ENCODE measurements around the gene BMAL1.

BMAL1 gene

GRCh38 chr11:13343067-13343466 is 65.5 kb downstream of the BMAL1 start:
- DNase-seq, result no peak
- H3K27me3 ChIP-seq, result no peaks in the 10 kb centered on the region
- H3K4me3 ChIP-seq (ENCODE audit: low read depth, low read length), result no peak overlapping the region
- no peak for TF ChIP-seq CTCF (IDR thresholded peaks at IDR 0.05; ENCODE audit: low read depth, low read length)
- H3K4me1 ChIP-seq, result no peaks in the 10 kb centered on the region
- H3K9me3 ChIP-seq, result no peaks in the 10 kb centered on the region
- no peaks in the 10 kb centered on the region for H3K36me3 ChIP-seq

- TF ChIP-seq CTCF (IDR thresholded peaks at IDR 0.05; ENCODE audit: low read depth, low read length), result peak; percentile 73
- H3K9me3 ChIP-seq, result no peaks in the 10 kb centered on the region
- H3K27me3 ChIP-seq, result no peaks in the 10 kb centered on the region
- no peak overlapping the region for H3K4me3 ChIP-seq (ENCODE audit: low read depth, low read length)
- H3K4me1 ChIP-seq, result no peaks in the 10 kb centered on the region
- H3K36me3 ChIP-seq, result no peaks in the 10 kb centered on the region
- peak; percentile 59 for DNase-seq
These were observed 66.5 kb downstream of the BMAL1 start for GRCh38 chr11:13343931-13344717.

- H3K4me3 ChIP-seq (ENCODE audit: low read depth, low read length), result no peak overlapping the region
- no peak for TF ChIP-seq CTCF (IDR thresholded peaks at IDR 0.05; ENCODE audit: low read depth, low read length)
- no peak for DNase-seq
- no peaks in the 10 kb centered on the region for H3K27me3 ChIP-seq
- H3K4me1 ChIP-seq, result no peaks in the 10 kb centered on the region
- H3K9me3 ChIP-seq, result no peaks in the 10 kb centered on the region
- no peaks in the 10 kb centered on the region for H3K36me3 ChIP-seq
These were observed 67.2 kb downstream of the BMAL1 start for GRCh38 chr11:13344818-13345217.

- Histone ChIP-seq H3K27me3 (no peaks in the 10 kb centered on the region), H3K36me3 (no peaks in the 10 kb centered on the region), H3K4me3 (ENCODE audit: low read depth, low read length) (no peak overlapping the region), H3K4me1 (no peaks in the 10 kb centered on the region), H3K9me3 (no peaks in the 10 kb centered on the region)
- DNase-seq, result no peak
- TF ChIP-seq CTCF (IDR thresholded peaks at IDR 0.05; ENCODE audit: low read depth, low read length), result no peak
These were observed 68.9 kb downstream of the BMAL1 start for GRCh38 chr11:13346470-13346869.

DNA sequence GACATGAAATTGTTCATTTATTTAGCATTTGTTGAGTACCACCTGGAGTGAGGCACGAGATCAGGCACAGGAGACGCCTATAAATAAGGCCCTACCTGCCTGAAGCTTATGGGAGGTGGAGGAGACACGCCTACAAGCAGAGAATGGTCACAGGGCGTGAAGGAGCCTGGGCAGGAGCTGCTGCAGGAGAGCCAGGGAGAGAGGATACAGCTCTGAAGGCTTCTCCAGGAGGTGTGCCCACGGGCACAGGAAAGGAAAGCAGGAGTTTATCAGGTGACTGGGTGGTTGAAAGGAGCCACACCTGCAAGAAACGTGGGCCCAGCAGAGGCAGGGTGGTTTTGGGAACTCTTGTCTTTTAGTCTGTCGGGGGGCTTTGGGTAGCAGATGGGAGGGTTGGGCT is 70.3 kb downstream of the BMAL1 start:
- DNase-seq, result no peak
- Histone ChIP-seq H3K4me1 (no peaks in the 10 kb centered on the region), H3K4me3 (ENCODE audit: low read depth, low read length) (no peak overlapping the region), H3K9me3 (no peaks in the 10 kb centered on the region), H3K36me3 (no peaks in the 10 kb centered on the region), H3K27me3 (no peaks in the 10 kb centered on the region)
- no peak for TF ChIP-seq CTCF (IDR thresholded peaks at IDR 0.05; ENCODE audit: low read depth, low read length)

DNA sequence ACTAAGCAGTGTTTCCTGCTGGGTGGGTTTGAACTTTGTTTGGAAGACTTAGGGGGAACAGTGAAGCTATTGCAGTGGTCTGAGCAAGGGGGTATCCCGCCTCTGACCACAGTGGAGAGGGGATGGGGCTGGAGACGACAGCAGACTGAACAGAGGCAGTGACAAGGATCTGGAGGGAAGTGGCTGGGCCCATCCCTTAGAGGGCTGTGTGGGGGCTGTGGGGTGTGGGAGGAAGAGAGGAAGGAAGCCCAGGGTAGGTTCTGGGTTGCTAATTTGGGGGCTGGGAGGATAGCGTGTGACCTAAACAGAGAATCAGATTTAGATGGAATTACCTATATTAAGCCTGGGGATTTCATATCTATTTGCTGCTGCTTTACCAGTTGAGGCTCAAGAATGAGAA is 70.7 kb downstream of the BMAL1 start:
- no peak for DNase-seq
- no peaks in the 10 kb centered on the region for H3K36me3 ChIP-seq
- TF ChIP-seq CTCF (IDR thresholded peaks at IDR 0.05; ENCODE audit: low read depth, low read length), result no peak
- no peaks in the 10 kb centered on the region for H3K27me3 ChIP-seq
- H3K9me3 ChIP-seq, result no peaks in the 10 kb centered on the region
- H3K4me3 ChIP-seq (ENCODE audit: low read depth, low read length), result no peak overlapping the region
- no peaks in the 10 kb centered on the region for H3K4me1 ChIP-seq

Data from BE2C (cell line).